Measurements from ENCODE around the gene RAPGEF4. TPM values are rescaled to one million over a fixed set of nuclear protein-coding genes. Genes with fewer than 3 reads are reported as not detected.

The RAPGEF4 gene
- total RNA-seq, 1 donor, result 0.36 TPM

GRCh38 chr2:173019755-173020154 is 284.1 kb downstream of the RAPGEF4 start:
- Histone ChIP-seq H4K20me1 (ENCODE audit: insufficient read depth, low read length) (no peaks in the 10 kb centered on the region), H3K4me1 (ENCODE audit: insufficient read depth, low read length) (no peaks in the 10 kb centered on the region), H3K4me3 (ENCODE audit: insufficient read depth, low read length) (no peak overlapping the region), H2AFZ (ENCODE audit: low read length) (no peak overlapping the region), H3K27me3 (ENCODE audit: insufficient read depth, low read length) (peaks cover 20% of the 10 kb centered on the region), H3K27ac (ENCODE audit: low read depth, low read length) (no peak overlapping the region), H3K79me2 (ENCODE audit: insufficient read depth, low read length) (no peaks in the 10 kb centered on the region), H3K4me2 (ENCODE audit: insufficient read depth, low read length) (no peak overlapping the region), H3K36me3 (ENCODE audit: insufficient read depth, low read length) (no peaks in the 10 kb centered on the region), H3K9me3 (ENCODE audit: low read depth, low read length) (no peaks in the 10 kb centered on the region)
- no peak for TF ChIP-seq CTCF (IDR thresholded peaks at IDR 0.05; ENCODE audit: extremely low read depth, low read depth, low read length)
- DNase-seq (ENCODE audit: insufficient read length, low spot score, missing footprints), result no peak

- peak; percentile 62 for TF ChIP-seq CTCF (IDR thresholded peaks at IDR 0.05; ENCODE audit: extremely low read depth, low read depth, low read length)
- H3K9me3 ChIP-seq (ENCODE audit: low read depth, low read length), result no peaks in the 10 kb centered on the region
- peaks cover 16% of the 10 kb centered on the region for H3K27me3 ChIP-seq (ENCODE audit: insufficient read depth, low read length)
- no peak overlapping the region for H3K4me2 ChIP-seq (ENCODE audit: insufficient read depth, low read length)
- no peak overlapping the region for H2AFZ ChIP-seq (ENCODE audit: low read length)
- H3K79me2 ChIP-seq (ENCODE audit: insufficient read depth, low read length), result no peaks in the 10 kb centered on the region
- peak; percentile 90 for DNase-seq (ENCODE audit: insufficient read length, low spot score, missing footprints)
- no peaks in the 10 kb centered on the region for H4K20me1 ChIP-seq (ENCODE audit: insufficient read depth, low read length)
- H3K36me3 ChIP-seq (ENCODE audit: insufficient read depth, low read length), result no peaks in the 10 kb centered on the region
- H3K27ac ChIP-seq (ENCODE audit: low read depth, low read length), result no peak overlapping the region
- H3K4me1 ChIP-seq (ENCODE audit: insufficient read depth, low read length), result no peaks in the 10 kb centered on the region
- no peak overlapping the region for H3K4me3 ChIP-seq (ENCODE audit: insufficient read depth, low read length)
Observed at GRCh38 chr2:173021939-173022371, 286.3 kb downstream of the RAPGEF4 start.

- no peaks in the 10 kb centered on the region for H3K36me3 ChIP-seq (ENCODE audit: insufficient read depth, low read length)
- H3K9me3 ChIP-seq (ENCODE audit: low read depth, low read length), result no peaks in the 10 kb centered on the region
- no peak overlapping the region for H3K4me2 ChIP-seq (ENCODE audit: insufficient read depth, low read length)
- peaks cover 4% of the 10 kb centered on the region for H3K4me1 ChIP-seq (ENCODE audit: insufficient read depth, low read length)
- no peaks in the 10 kb centered on the region for H3K79me2 ChIP-seq (ENCODE audit: insufficient read depth, low read length)
- no peak overlapping the region for H2AFZ ChIP-seq (ENCODE audit: low read length)
- no peak overlapping the region for H3K4me3 ChIP-seq (ENCODE audit: insufficient read depth, low read length)
- H3K27ac ChIP-seq (ENCODE audit: low read depth, low read length), result no peak overlapping the region
- no peaks in the 10 kb centered on the region for H4K20me1 ChIP-seq (ENCODE audit: insufficient read depth, low read length)
- TF ChIP-seq CTCF (IDR thresholded peaks at IDR 0.05; ENCODE audit: extremely low read depth, low read depth, low read length), result no peak
- peaks cover 11% of the 10 kb centered on the region for H3K27me3 ChIP-seq (ENCODE audit: insufficient read depth, low read length)
- no peak for DNase-seq (ENCODE audit: insufficient read length, low spot score, missing footprints)
Observed at GRCh38 chr2:173023718-173024117, 288.1 kb downstream of the RAPGEF4 start.

- TF ChIP-seq CTCF (IDR thresholded peaks at IDR 0.05; ENCODE audit: extremely low read depth, low read depth, low read length), result no peak
- Histone ChIP-seq H3K27me3 (ENCODE audit: insufficient read depth, low read length) (peaks cover 5% of the 10 kb centered on the region), H3K4me3 (ENCODE audit: insufficient read depth, low read length) (no peak overlapping the region), H3K9me3 (ENCODE audit: low read depth, low read length) (no peaks in the 10 kb centered on the region), H3K79me2 (ENCODE audit: insufficient read depth, low read length) (no peaks in the 10 kb centered on the region), H2AFZ (ENCODE audit: low read length) (no peak overlapping the region), H3K27ac (ENCODE audit: low read depth, low read length) (no peak overlapping the region), H4K20me1 (ENCODE audit: insufficient read depth, low read length) (no peaks in the 10 kb centered on the region), H3K4me1 (ENCODE audit: insufficient read depth, low read length) (peaks cover 4% of the 10 kb centered on the region), H3K4me2 (ENCODE audit: insufficient read depth, low read length) (no peak overlapping the region), H3K36me3 (ENCODE audit: insufficient read depth, low read length) (no peaks in the 10 kb centered on the region)
- no peak for DNase-seq (ENCODE audit: insufficient read length, low spot score, missing footprints)
Observed at GRCh38 chr2:173026479-173026878, 290.8 kb downstream of the RAPGEF4 start.
